ENCODE results near the gene ARPC5. TPM values are rescaled to one million over a fixed set of nuclear protein-coding genes. Genes with fewer than 3 reads are reported as not detected.

ARPC5 gene
- 145 to 178 TPM (median 174 TPM) in 5 replicates for total RNA-seq (2022; extraction: Qiagen RNA extraction; ENCODE audit: low read depth)

GRCh38 chr1:183635606-183636333 lies at the start of gene ARPC5:
Gene ARPC5, minus strand, starts transcription at chr1:183635783. Its CDS starts 124 bp downstream, at chr1:183635659.

DNA sequence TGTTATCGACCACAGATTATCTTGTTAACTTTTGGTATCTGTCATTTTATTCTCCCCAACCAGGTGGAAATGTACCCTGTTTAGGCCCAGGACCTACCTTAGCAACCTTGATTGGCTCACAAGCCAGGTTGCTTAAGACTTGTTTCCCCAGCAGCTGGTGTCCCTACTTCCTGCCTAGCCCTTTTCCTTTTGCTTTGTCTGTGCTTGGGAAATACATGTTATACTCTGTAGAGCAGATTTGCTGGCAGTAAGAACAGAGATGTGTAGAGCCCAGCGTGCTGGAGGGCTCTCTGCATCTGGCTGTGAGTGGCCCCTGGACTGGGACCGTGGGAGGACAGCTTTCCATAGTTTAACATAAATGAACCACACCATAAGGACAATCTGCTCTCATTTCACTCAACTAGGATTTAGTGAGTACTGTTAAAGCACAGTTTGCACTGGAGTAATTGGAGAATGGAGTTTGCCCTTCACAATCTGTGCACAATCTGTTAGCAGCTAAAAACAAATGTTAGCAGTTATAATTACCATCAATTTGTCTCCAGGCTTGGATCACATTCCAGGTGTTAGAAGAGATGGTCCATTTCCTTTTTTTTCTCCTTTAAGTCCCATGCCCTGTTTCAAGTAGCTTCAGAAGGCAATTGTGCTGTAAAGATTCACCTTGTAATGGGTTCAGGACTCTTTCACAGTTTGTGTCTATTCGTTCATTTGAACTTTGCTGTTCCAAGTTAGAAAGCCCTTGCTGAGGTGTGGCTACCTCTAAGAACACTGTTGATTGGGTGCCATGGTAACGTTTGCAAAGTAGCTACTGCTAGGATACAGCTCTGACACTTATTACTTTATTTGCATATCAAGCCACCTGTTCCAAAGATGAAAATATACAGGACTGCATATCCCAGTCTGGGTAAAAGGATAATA lies 17.2 kb upstream of the ARPC5 start, which contains the start of gene APOBEC4:
APOBEC4 (minus strand) TSS at position 770 of the 915 bp plus-strand sequence. CDS start 4,535 bp downstream, outside the sequence.

GRCh38 chr1:183590244-183591191 lies 45.1 kb downstream of the ARPC5 start, which contains the start of gene NCF2:
Gene NCF2, minus strand, starts transcription at chr1:183590459. Its CDS starts 130 bp downstream, at chr1:183590329.

Other genes with a start within 250 kb of the ARPC5 start
- 0.42 to 0.66 TPM (median 0.45 TPM) in 5 replicates for gene NMNAT2, start 217.4 kb downstream of the ARPC5 start, total RNA-seq (2022; extraction: Qiagen RNA extraction; ENCODE audit: low read depth)
- 29.3 to 37.9 TPM (median 37.0 TPM) in 5 replicates for gene SMG7, start 163.3 kb downstream of the ARPC5 start, total RNA-seq (2022; extraction: Qiagen RNA extraction; ENCODE audit: low read depth)
- 1.1 to 2.7 TPM (median 1.6 TPM) in 5 replicates for gene NCF2, start 45.3 kb downstream of the ARPC5 start, total RNA-seq (2022; extraction: Qiagen RNA extraction; ENCODE audit: low read depth)
- gene APOBEC4, start 17.5 kb upstream of the ARPC5 start, total RNA-seq (2022; extraction: Qiagen RNA extraction; ENCODE audit: low read depth), result not detected in 5 replicates
- 0.68 to 0.81 TPM (median 0.77 TPM) in 5 replicates for gene RGL1, start 169.3 kb upstream of the ARPC5 start, total RNA-seq (2022; extraction: Qiagen RNA extraction; ENCODE audit: low read depth)